BJ (cell line): ENCODE data around the gene IMPA2. TPM values are rescaled to one million over a fixed set of nuclear protein-coding genes. Genes with fewer than 3 reads are reported as not detected.

Experiments used
- CTCF ChIA-PET: fragments of 350-600 bp; formaldehyde crosslinking; extraction: SDS; loops from one replicate; lab custom pipeline; 2021; ENCODE audit warnings: antibody characterized with exemption, inconsistent platforms; lab: Yijun Ruan, JAX
- POLR2A ChIA-PET: fragments of 300-600 bp; sonication (Branson Sonifier 250); formaldehyde crosslinking; extraction: SDS; loops from one replicate; lab custom pipeline; 2021; ENCODE audit warnings: antibody characterized with exemption; lab: Charles Lee
- DNase-seq: peaks from one replicate; pipeline ENCODE4 v3.0.0-alpha.2; 2011; ENCODE audit warnings: low read depth
- H3K27me3 ChIP-seq: 2 replicates; pipeline ENCODE4 v1.6.0; 2011; ENCODE audit warnings: low read length; ENCODE audit not compliant: control insufficient read depth, insufficient read depth
- H3K36me3 ChIP-seq: 2 replicates; pipeline ENCODE4 v1.5.1; 2011; ENCODE audit warnings: low read length; ENCODE audit not compliant: control insufficient read depth, insufficient read depth
- H3K4me3 ChIP-seq: 2 replicates; pipeline ENCODE4 v1.5.1; 2011; ENCODE audit warnings: low read depth, mild to moderate bottlenecking, control low read depth, low read length
- CTCF ChIP-seq: IDR thresholded peaks from 2 replicates; pipeline ENCODE4 v1.5.1; 2011; ENCODE audit warnings: low read depth, mild to moderate bottlenecking, control low read depth, inconsistent platforms, low read length, moderate library complexity; ENCODE audit not compliant: insufficient read depth
- polyA minus RNA-seq: library from RNA; depleted of rRNA, polyadenylated mRNA; stranded (reverse); fragments of >200 nt; gene quantifications from 2 replicates; pipeline ENCODE4 v1.2.3, GENCODE V29; 2011; rRNA and poly(A)+ RNA removed
- polyA plus RNA-seq: library from polyadenylated mRNA; depleted of rRNA; stranded (reverse); fragments of >200 nt; gene quantifications from 2 replicates; pipeline ENCODE4 v1.2.3, GENCODE V29; 2011; rRNA removed

IMPA2 gene
- polyA plus RNA-seq (13.4 and 22.8 TPM in 2 replicates), polyA minus RNA-seq (16.7 and 17.4 TPM in 2 replicates)

- H3K4me3 ChIP-seq = peak within 1 kb of the TSS; percentile 82
- ChIA-PET CTCF (interaction anchor here (1.1 to 3.2 kb wide), 7 partner anchors 12 to 58 kb away, joined by 3 to 21 read pairs (median 6); no protein-coding TSS in a partner anchor), POLR2A (interaction anchor here (0.6 to 1.5 kb wide), 2 partner anchors 17 to 27 kb away, joined by 3 to 7 read pairs; no protein-coding TSS in a partner anchor)
- DNase-seq = no peak
- no peak for TF ChIP-seq CTCF
- H3K27me3 ChIP-seq = no peaks in the 10 kb centered on the region
- no peaks in the 10 kb centered on the region for H3K36me3 ChIP-seq
Observed at GRCh38 chr18:11981192-11981542, at the start of gene IMPA2. TSS of gene IMPA2 (plus strand) at chr18:11981507. CDS start at chr18:11981670, 163 bp downstream.

GRCh38 chr18:11932393-11932792 is 48.9 kb upstream of the IMPA2 start:
- DNase-seq = no peak
- H3K36me3 ChIP-seq = no peaks in the 10 kb centered on the region
- ChIA-PET POLR2A (no interaction called here), CTCF (interaction anchor here (0.9 to 12.9 kb wide), 4 partner anchors 8 to 107 kb away, joined by 3 to 372 read pairs (median 12); no protein-coding TSS in a partner anchor)
- no peaks in the 10 kb centered on the region for H3K27me3 ChIP-seq
- no peak for TF ChIP-seq CTCF
- H3K4me3 ChIP-seq = no peak overlapping the region

GRCh38 chr18:11937874-11938478 is 43.3 kb upstream of the IMPA2 start:
- POLR2A ChIA-PET = no interaction called here
- peak; percentile 77 for TF ChIP-seq CTCF
- no peaks in the 10 kb centered on the region for H3K36me3 ChIP-seq
- no peak overlapping the region for H3K4me3 ChIP-seq
- CTCF ChIA-PET = interaction anchor here (0.7 to 12.9 kb wide), 33 partner anchors 10 to 282 kb away, joined by 3 to 372 read pairs (median 5); partner anchors contain the start of gene IMPA2
- DNase-seq = no peak
- no peaks in the 10 kb centered on the region for H3K27me3 ChIP-seq

- CTCF ChIA-PET = interaction anchor here (0.5 to 12.9 kb wide), 6 partner anchors 15 to 307 kb away, joined by 3 to 372 read pairs (median 10); no protein-coding TSS in a partner anchor
- Histone ChIP-seq H3K4me3 (no peak overlapping the region), H3K36me3 (no peaks in the 10 kb centered on the region), H3K27me3 (no peaks in the 10 kb centered on the region)
- no peak for TF ChIP-seq CTCF
- POLR2A ChIA-PET = no interaction called here
- DNase-seq = no peak
Observed at GRCh38 chr18:11940956-11941355, 40.4 kb upstream of the IMPA2 start.

- no peaks in the 10 kb centered on the region for H3K36me3 ChIP-seq
- no peaks in the 10 kb centered on the region for H3K27me3 ChIP-seq
- ChIA-PET CTCF (interaction anchor here (1.3 to 12.9 kb wide), 3 partner anchors 51 to 95 kb away, joined by 4 to 372 read pairs (median 54); no protein-coding TSS in a partner anchor), POLR2A (no interaction called here)
- no peak overlapping the region for H3K4me3 ChIP-seq
- DNase-seq = no peak
- no peak for TF ChIP-seq CTCF
Observed at GRCh38 chr18:11943551-11943950, 37.8 kb upstream of the IMPA2 start.
